HG02884 (cell line): ENCODE data around the gene SNRPA1.
A peak's percentile ranks its signal among the peaks of the same experiment; 100 is the strongest.

Experiments used
- ATAC-seq: cut with Tn5 transposase; IDR thresholded peaks from one replicate; pipeline ENCODE4 v1.9.1; 2021; ENCODE audit warnings: mild to moderate bottlenecking, moderate library complexity; ENCODE audit not compliant: unreplicated experiment

The SNRPA1 gene

DNA sequence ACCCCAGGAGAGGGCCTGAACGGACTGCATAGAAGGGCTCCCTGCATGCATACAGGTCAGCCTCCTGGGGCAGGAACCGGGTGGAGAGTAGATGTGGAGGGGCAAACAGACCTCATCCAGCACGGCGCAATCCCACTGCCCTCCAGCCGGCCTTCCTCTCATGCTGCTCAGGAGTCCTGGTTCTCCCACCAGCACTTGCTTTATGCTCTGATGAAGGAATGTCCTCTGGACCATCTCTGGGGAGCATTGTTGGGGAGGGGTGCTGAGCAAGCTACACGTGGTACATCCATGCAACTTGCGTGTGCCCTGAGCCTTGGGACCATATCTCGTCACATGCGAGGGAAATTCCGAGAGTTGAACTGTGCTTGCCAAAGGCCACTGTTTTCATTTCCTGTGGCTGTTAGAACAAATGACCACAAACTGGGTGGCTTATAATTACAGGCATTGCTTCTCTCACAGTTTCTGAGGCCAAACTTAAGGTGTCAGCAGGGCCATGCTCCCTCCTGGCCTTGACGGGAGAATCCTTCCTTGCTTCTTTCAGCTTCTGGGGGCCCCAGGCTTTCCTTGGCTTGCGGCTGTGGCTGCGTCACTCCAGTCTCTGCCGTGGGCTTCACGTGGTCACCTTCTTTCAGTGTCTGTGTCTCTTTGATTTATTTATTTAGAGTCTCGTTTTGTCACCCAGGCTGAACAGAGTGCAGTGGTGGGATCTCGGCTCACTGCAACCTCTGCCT, 30.0 kb downstream of the SNRPA1 start:
- ATAC-seq, result no peak

GRCh38 chr15:101264011-101264410, 31.0 kb downstream of the SNRPA1 start:
- no peak for ATAC-seq

- no peak for ATAC-seq
These were observed 32.5 kb downstream of the SNRPA1 start for GRCh38 chr15:101262551-101262950.

- no peak for ATAC-seq
These were observed 36.6 kb downstream of the SNRPA1 start for GRCh38 chr15:101258238-101259144.

- no peak for ATAC-seq
These were observed 38.3 kb downstream of the SNRPA1 start for GRCh38 chr15:101256757-101257156.

DNA sequence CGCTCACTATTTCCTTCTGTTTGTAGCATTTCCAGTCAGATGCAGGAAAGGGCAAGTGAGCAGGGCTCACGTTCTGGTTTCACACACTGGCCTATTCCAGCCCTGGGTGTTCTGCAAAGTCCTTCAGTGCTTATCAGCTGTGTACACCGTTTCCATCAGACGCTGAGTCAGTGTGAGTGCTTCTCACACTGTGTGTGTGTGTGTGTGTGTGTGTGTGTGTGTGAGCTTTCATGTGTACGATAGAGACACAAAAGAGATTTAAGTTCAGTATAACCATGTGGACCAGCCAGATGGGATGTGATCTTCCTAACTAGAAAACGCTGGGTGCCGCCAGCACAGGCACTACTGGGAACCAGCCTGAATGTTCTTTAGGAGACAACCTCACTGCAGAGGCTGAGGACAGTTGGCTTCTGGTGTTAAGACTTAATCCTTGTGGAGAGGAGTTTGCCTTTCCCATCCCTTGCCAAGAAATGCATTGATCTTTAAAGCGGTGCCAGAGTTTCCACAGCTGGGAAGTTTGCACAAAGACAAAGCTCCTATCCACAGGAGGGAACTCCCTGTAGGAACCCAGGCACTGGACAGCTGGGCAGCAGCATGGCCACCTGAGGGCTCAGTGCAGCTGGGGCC, 39.3 kb downstream of the SNRPA1 start:
- no peak for ATAC-seq

DNA sequence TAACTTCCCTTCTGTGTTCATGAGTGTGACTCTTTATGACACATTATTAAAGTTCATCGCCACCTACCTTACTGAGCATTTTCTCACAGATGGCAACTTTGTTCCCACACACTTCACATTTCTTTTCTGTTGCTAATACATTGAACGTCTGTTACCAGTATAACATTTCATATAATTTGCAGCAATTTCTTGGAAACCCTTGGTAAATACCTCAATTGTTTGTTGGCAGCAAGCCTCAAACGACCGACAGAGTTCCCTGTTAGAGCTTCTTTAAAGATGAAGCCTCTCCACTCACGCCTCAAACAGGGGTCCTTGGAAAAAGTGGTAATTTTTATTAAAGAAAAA, 40.0 kb downstream of the SNRPA1 start:
- ATAC-seq, result no peak

DNA sequence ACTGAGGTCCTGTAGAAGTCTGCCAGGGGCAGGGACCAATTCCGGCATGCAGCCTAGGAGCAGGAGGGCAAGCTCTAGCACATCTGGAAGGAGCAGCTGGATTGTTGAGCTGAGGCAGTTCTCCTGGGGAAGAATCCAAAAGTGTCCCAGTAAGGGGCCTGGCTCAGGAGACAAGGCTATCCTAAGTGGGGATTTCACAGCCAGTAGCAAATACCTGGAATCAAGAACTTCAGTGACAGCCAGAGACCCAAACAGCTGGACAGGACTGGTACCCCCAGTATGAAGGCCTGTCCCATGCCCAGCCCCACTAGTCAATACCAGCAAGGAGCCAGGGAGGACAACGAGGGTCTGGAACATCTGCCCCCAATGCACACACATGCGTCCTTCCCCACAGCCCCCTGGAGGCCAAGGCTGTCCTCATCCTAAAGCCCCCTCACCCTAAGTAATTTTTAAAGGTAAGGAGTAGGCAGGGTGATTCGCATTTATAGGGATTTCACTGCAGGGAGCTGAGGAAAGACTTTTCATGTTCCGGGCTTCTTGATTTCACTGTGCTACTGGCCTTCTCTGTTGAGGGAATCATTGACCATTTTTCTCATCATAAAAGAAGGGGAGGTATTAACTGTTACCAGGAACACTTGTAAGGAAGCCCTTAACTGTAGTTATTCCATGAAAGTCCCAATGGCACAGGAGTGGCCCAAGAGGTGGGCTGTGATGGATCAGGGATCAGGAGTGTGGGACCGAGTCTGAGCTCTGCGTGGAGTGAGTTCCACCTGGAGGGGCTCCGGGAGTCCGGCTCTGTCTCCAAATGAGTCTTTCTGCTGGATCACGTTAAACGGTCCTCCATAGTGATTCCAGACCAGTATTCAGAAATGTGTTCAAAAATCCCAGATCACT, 40.6 kb downstream of the SNRPA1 start:
- ATAC-seq, result no peak

DNA sequence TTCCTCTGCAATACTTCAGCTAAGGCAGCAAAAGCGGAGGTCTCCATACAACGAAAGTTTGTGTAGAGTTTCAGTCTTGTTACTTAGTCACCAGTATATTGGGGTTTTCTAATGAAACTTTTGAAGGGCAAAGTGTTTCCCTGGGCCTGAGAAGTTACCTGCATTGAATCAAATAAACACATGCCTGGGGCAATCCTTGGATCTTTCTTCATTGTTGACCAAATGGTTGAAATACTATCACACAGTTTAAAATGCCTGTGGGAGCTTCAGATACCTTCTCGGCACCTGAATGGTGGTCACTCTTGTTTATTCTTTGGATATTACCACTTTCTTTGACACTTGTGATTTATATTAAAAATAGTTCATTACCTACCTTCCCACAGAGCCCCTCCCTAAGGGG, 42.2 kb downstream of the SNRPA1 start:
- peak; percentile 7 for ATAC-seq

DNA sequence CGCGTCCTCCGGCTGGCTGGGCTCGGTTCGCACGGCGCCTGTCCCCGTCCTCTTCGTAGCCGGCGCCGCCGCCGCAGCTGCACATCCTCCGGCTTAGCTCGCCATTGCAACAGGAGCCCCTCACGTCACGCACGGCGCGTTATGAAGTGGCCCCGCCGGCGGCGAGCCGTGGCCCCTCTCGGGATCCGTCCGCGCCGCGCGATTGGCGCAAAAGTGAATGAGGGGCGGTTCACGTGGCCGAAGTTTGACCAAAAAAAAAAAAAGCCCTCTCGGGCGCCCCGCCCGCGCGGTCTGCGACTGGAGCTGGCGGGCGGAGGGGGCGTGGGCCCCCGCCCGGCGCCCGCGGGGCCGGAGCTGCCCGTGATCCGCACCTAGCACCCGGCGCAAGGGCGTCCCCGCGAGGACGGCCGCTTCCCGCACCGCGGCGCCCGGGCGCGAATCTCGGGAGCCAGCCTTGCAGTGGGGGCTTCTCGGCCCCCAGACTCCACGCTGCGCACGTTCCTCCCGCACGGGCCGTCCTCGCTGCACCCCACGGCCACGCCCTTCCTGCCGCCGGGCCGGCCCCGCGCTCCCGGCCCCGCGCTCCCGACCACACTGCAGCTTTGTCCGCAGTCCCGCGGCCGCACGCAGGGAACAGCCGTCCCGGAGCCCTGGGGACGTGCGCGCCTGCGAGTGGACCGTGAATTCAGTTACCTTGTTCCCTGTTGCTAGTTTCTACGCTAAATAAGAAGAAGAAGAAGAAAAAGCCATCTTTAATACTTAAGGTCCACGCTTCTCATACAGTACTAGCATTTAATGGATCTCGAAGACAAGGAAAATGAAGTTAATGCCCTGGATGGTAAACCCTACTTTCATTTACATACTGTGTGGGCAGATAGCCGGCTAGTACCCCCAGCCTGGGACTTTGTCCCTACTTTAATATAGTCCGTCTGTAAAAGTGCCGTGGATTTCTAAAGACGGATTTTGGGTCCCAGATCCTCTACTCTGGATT, 42.9 kb downstream of the SNRPA1 start, which contains the start of gene CHSY1:
Gene CHSY1 (minus strand): TSS at position 219 of the 991 bp plus-strand sequence. CDS start 592 bp downstream, outside the sequence.
- peak; percentile 67 for ATAC-seq

DNA sequence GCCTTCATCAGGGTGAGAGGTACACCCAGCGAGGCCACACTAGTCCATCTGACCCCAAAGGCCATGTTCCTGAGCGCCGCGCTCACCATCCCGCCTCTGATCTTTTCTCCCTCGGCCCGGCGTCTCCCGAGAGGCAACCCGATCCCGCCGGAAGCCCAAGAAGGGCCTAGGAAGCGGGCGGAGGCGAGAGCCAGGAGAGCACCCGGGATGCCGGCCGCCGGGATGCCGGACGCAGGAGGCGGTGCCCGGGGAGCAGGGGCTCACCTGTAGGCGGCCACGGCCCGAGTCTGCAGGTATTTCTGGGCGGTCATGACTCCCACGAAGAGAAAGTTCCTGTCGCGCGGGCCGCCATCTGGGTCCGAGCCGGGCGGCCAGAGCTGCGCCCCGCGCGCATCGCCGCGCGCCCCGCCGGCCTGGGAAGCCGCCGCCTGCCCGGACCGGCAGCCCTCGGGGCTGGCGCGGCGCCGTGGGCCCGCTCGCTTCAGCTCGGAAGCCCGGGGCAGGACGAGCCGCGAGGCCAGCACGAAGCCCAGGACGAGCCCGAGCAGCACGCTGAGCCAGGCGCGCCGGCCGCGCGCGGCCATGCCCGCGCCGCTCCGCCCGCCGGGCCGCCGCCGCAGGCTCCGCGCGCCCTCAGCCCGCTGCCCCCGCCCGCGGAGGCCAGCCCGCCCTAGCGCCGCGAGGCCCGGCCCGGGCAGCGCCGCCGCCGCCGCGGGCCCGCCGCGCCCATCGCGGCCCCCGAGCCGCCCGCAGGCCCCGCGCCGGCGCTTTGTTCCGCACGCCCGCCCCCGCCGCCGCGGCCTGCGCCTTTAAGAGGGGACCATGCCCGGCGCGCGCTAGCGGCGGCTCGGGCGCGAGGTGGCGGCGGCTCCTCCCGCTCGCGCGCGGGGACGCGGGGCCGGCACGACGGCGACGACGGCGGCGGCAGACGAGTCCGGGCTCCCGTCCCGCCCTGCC, 43.9 kb downstream of the SNRPA1 start:
- peak; percentile 26 for ATAC-seq

- no peak for ATAC-seq
These were observed 44.7 kb downstream of the SNRPA1 start for GRCh38 chr15:101250341-101250831.

- no peak for ATAC-seq
These were observed 46.8 kb downstream of the SNRPA1 start for GRCh38 chr15:101248274-101248673.

GRCh38 chr15:101246824-101247745, 48.0 kb downstream of the SNRPA1 start:
- no peak for ATAC-seq

DNA sequence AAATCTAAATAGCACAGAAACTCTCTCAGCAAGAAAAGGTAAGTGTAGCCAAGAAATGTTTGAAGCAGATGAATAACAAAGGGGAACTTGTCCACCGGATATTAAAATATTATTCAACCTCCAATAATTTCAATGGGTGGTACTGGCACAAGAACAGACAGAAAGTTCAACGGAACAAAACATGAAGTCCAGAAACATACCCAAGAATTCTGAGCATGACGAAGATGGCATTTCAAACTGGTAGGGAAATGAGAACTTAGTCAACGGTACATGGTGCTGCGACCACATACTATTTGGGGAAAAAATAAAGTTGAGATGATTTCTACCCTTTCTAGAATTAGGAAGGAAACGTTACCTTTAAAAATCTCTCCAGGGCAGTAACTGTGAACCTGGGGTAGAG, 48.7 kb downstream of the SNRPA1 start:
- no peak for ATAC-seq

GRCh38 chr15:101244889-101245668, 50.0 kb downstream of the SNRPA1 start:
- no peak for ATAC-seq
